ENCODE measurements around the gene TMEM178B.

The TMEM178B gene

DNA sequence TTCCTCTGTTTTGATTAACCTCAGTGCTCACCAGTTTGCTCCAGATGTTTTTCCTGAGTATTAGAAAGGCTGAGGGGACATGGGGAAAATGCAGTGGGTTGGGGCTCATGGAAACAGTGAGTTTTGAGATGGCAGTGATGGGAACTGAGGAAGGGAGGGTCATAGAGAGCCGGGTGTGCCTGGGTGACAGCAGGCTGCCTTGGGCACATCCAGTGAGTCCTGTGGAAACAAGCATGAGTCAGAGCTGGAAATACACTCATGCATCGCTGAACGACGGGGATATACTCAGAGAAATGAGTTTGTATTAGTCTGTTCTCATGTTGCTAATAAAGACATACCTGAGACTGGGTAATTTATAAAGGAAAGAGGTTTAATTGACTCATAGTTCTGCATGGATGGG is 202.2 kb downstream of the TMEM178B start:
- CTCF ChIA-PET = interaction anchor here (1.3 kb wide), 1 partner anchor 258 kb away, joined by 3 read pairs; no protein-coding TSS in a partner anchor
- TF ChIP-seq, protein P1, sequence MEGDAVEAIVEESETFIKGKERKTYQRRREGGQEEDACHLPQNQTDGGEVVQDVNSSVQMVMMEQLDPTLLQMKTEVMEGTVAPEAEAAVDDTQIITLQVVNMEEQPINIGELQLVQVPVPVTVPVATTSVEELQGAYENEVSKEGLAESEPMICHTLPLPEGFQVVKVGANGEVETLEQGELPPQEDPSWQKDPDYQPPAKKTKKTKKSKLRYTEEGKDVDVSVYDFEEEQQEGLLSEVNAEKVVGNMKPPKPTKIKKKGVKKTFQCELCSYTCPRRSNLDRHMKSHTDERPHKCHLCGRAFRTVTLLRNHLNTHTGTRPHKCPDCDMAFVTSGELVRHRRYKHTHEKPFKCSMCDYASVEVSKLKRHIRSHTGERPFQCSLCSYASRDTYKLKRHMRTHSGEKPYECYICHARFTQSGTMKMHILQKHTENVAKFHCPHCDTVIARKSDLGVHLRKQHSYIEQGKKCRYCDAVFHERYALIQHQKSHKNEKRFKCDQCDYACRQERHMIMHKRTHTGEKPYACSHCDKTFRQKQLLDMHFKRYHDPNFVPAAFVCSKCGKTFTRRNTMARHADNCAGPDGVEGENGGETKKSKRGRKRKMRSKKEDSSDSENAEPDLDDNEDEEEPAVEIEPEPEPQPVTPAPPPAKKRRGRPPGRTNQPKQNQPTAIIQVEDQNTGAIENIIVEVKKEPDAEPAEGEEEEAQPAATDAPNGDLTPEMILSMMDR (conservative IDR thresholded peaks at IDR 0.05; ENCODE audit: low read depth) = no peak
- POLR2A ChIA-PET (ENCODE audit: low non-redundant PET) = no interaction called here
- no peak for DNase-seq (ENCODE audit: low spot score)
- H3K27ac ChIP-seq = no peak overlapping the region

DNA sequence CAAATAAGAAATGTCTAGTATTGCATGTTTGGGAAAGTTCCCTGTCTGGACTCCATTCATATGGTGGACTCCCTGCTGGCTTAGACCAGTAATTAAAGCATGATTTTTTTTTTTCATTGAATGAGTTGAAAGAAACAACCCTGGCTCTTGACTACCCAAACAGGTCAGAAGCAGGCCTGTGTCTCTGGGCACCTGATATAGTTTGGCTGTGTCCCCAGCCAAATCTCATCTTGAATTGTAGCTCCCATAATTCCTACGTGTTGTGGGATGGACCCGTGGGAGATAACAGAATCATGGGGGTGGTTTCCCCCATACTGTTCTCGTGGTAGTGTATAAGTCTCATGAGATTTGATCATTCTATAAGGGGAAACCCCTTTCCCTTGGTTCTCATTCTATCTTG is 206.2 kb downstream of the TMEM178B start:
- H3K27ac ChIP-seq = no peak overlapping the region
- TF ChIP-seq, protein P1 (conservative IDR thresholded peaks at IDR 0.05; ENCODE audit: low read depth) = no peak
- no peak for DNase-seq (ENCODE audit: low spot score)
- ChIA-PET CTCF (no interaction called here), POLR2A (ENCODE audit: low non-redundant PET) (no interaction called here)

DNA sequence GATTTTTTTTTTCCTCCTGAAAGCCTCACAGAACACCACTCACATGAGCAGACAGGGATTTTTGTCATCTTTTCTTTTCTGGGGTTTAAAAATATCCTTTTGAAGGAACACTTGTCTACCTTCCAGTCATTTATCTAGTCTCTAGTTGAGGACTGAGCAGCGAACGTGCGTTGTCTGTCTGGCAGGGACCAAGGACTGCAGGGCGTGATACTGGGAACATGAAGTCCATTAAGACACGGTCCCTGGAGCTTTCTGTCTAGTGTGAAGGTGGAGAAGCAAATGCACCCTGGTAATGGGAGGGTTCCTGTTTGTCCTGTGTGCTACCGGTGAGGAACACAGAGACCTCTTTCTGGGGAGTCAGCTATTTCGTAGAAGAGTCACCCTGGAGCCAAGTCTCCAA is 207.4 kb downstream of the TMEM178B start:
- no peak overlapping the region for H3K27ac ChIP-seq
- ChIA-PET CTCF (interaction anchor here (0.7 kb wide), 1 partner anchor 84 kb away, joined by 3 read pairs; no protein-coding TSS in a partner anchor), POLR2A (ENCODE audit: low non-redundant PET) (no interaction called here)
- TF ChIP-seq, protein P1 (conservative IDR thresholded peaks at IDR 0.05; ENCODE audit: low read depth) = no peak
- DNase-seq (ENCODE audit: low spot score) = no peak

DNA sequence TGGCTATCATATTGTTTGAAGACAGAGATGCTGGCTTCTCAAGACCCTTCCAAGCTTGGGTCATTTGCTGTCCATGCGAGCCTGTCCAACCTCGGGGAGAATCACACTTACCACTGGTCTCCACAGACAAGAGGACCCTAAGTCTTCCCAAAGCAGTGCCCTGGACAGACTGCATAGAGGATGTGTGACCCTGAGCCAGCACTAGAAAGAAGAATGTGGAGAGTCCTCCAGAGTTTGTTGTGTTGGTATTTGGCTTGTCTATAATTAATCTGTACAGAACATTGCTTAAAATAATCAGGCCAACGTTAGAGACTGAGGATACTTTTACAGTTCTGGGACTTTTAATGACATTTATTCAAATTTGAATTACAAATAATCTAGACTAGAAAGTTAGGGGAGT is 212.7 kb downstream of the TMEM178B start:
- no peak for DNase-seq (ENCODE audit: low spot score)
- ChIA-PET CTCF (interaction anchor here (0.7 kb wide), 1 partner anchor 27 kb away, joined by 3 read pairs; no protein-coding TSS in a partner anchor), POLR2A (ENCODE audit: low non-redundant PET) (no interaction called here)
- TF ChIP-seq, protein P1 (conservative IDR thresholded peaks at IDR 0.05; ENCODE audit: low read depth) = no peak
- no peak overlapping the region for H3K27ac ChIP-seq

DNA sequence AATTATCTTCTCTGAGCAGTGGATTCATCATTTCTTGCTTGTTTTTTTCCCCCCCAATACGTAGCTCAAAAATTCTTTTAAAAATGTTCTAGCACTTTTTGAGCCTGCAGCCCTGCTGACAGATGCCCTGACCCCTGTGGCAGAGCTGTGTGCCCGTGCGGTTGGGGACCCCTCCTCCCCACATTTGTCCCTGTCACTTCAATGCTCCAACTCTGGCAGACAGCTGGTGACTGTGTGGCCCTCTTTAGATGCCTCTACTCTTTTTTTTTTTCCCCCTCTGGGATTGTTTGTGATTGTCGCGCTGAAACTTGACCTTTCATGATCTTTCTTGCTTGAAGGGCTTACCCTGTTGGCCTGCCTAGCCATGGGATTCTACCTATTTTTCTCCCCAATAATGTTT is 214.1 kb downstream of the TMEM178B start:
- TF ChIP-seq, protein P1 (conservative IDR thresholded peaks at IDR 0.05; ENCODE audit: low read depth) = no peak
- DNase-seq (ENCODE audit: low spot score) = no peak
- no peak overlapping the region for H3K27ac ChIP-seq
- ChIA-PET CTCF (no interaction called here), POLR2A (ENCODE audit: low non-redundant PET) (no interaction called here)

DNA sequence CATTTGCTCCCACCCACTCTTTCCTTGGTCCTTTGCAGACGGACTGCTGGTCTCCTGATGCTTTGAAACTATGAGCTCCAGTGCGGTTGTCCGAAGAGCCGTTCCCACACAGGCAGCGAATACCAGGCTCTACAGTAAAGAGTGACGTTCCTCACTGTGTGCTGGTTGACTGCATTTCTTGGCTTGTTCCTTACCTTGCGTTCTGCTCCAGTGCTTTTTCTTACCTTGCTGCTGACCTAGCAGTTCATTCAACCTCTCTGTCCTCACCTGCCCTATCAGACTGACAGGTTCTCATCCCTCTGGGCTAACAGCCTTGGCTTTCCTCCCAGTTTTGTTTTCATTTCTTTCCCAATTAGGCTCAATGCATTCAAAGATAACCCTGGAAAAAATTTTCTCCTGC is 214.8 kb downstream of the TMEM178B start:
- DNase-seq (ENCODE audit: low spot score) = no peak
- TF ChIP-seq, protein P1 (conservative IDR thresholded peaks at IDR 0.05; ENCODE audit: low read depth) = no peak
- CTCF ChIA-PET = no interaction called here
- POLR2A ChIA-PET (ENCODE audit: low non-redundant PET) = no interaction called here
- no peak overlapping the region for H3K27ac ChIP-seq

DNA sequence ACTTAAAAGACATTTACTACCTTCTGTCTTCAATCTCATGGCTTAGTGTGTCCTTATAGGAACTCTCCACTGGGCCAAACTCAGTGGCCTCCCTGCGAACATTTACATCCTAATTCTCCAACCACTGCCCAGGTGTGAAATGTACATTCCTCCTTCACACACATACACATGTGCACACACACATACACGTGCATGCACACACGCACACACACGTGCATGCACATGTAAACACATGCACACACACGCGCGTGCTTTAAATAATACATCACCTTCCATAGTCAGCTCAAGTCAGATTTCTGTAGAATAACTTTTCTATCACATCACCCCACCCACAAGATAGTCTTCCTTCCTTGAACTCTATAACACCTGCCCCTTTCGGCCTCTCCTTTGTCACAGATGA is 216.5 kb downstream of the TMEM178B start:
- no peak overlapping the region for H3K27ac ChIP-seq
- TF ChIP-seq, protein P1 (conservative IDR thresholded peaks at IDR 0.05; ENCODE audit: low read depth) = no peak
- CTCF ChIA-PET = no interaction called here
- DNase-seq (ENCODE audit: low spot score) = no peak
- POLR2A ChIA-PET (ENCODE audit: low non-redundant PET) = no interaction called here
